Measurements from ENCODE around the gene ARID1B.

Gene ARID1B

GRCh38 chr6:156777577-156778453, 637 bp downstream of the ARID1B start:
- Histone ChIP-seq H3K9me3 (ENCODE audit: severe bottlenecking) (no peaks in the 10 kb centered on the region), H3K4me3 (ENCODE audit: severe bottlenecking) (peak overlapping the region; percentile 97), H3K27me3 (ENCODE audit: insufficient read depth, poor library complexity, severe bottlenecking) (no peaks in the 10 kb centered on the region), H3K4me1 (ENCODE audit: insufficient read depth, poor library complexity, severe bottlenecking) (peaks cover 25% of the 10 kb centered on the region), H3K27ac (ENCODE audit: poor library complexity, severe bottlenecking) (peak overlapping the region; percentile 90), H3K36me3 (ENCODE audit: low read depth) (no peaks in the 10 kb centered on the region)
- DNase-seq (ENCODE audit: low spot score) = no peak
- no peak for TF ChIP-seq CTCF (IDR thresholded peaks at IDR 0.05; ENCODE audit: poor library complexity, severe bottlenecking)
- peak; percentile 29 for ATAC-seq (ENCODE audit: low read depth)

- H3K27me3 ChIP-seq (ENCODE audit: insufficient read depth, poor library complexity, severe bottlenecking) = no peaks in the 10 kb centered on the region
- H3K9me3 ChIP-seq (ENCODE audit: severe bottlenecking) = no peaks in the 10 kb centered on the region
- no peaks in the 10 kb centered on the region for H3K36me3 ChIP-seq (ENCODE audit: low read depth)
- DNase-seq (ENCODE audit: low spot score) = no peak
- ATAC-seq (ENCODE audit: low read depth) = no peak
- peak overlapping the region; percentile 97 for H3K4me3 ChIP-seq (ENCODE audit: severe bottlenecking)
- H3K27ac ChIP-seq (ENCODE audit: poor library complexity, severe bottlenecking) = peak overlapping the region; percentile 90
- peaks cover 34% of the 10 kb centered on the region for H3K4me1 ChIP-seq (ENCODE audit: insufficient read depth, poor library complexity, severe bottlenecking)
- no peak for TF ChIP-seq CTCF (IDR thresholded peaks at IDR 0.05; ENCODE audit: poor library complexity, severe bottlenecking)
Measured at GRCh38 chr6:156778454-156779205, 1.5 kb downstream of the ARID1B start.

- Histone ChIP-seq H3K27ac (ENCODE audit: poor library complexity, severe bottlenecking) (peak overlapping the region; percentile 90), H3K27me3 (ENCODE audit: insufficient read depth, poor library complexity, severe bottlenecking) (no peaks in the 10 kb centered on the region), H3K4me1 (ENCODE audit: insufficient read depth, poor library complexity, severe bottlenecking) (peaks cover 34% of the 10 kb centered on the region), H3K36me3 (ENCODE audit: low read depth) (no peaks in the 10 kb centered on the region), H3K4me3 (ENCODE audit: severe bottlenecking) (peak overlapping the region; percentile 97), H3K9me3 (ENCODE audit: severe bottlenecking) (no peaks in the 10 kb centered on the region)
- ATAC-seq (ENCODE audit: low read depth) (peak; percentile 2; the same call in 2 of the 3 replicates), DNase-seq (ENCODE audit: low spot score) (no peak)
- no peak for TF ChIP-seq CTCF (IDR thresholded peaks at IDR 0.05; ENCODE audit: poor library complexity, severe bottlenecking)
Measured at GRCh38 chr6:156779206-156780094, 2.3 kb downstream of the ARID1B start.

- Histone ChIP-seq H3K27ac (ENCODE audit: poor library complexity, severe bottlenecking) (peak overlapping the region; percentile 90), H3K27me3 (ENCODE audit: insufficient read depth, poor library complexity, severe bottlenecking) (no peaks in the 10 kb centered on the region), H3K9me3 (ENCODE audit: severe bottlenecking) (no peaks in the 10 kb centered on the region), H3K4me3 (ENCODE audit: severe bottlenecking) (peak overlapping the region; percentile 97), H3K36me3 (ENCODE audit: low read depth) (peaks cover 4% of the 10 kb centered on the region; the same call in 1 of the 2 replicates), H3K4me1 (ENCODE audit: insufficient read depth, poor library complexity, severe bottlenecking) (peaks cover 27% of the 10 kb centered on the region)
- peak; percentile 81 for ATAC-seq (ENCODE audit: low read depth)
- no peak for TF ChIP-seq CTCF (IDR thresholded peaks at IDR 0.05; ENCODE audit: poor library complexity, severe bottlenecking)
- DNase-seq (ENCODE audit: low spot score) = no peak
Measured at GRCh38 chr6:156780102-156780641, 3.0 kb downstream of the ARID1B start.
